ENCODE results near the gene PLEK2.

DNA sequence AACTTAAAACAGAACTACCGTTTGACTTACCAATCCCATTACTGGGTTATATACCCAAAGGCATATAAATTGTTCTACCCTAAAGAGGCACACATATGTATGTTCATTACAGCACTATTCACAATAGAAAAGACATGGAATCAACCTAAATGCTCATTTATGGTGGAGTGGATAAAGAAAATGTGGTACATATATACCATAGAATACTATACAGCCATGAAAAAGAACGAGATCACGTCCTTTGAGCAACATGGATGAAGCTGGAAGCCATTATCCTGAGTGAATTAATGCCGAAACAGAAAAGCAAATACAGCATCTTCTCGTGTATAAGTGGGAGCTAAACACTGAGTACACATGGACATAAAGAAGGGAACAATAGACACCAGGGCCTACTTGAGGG is 44.8 kb upstream of the PLEK2 start:
- TF ChIP-seq, protein P1, sequence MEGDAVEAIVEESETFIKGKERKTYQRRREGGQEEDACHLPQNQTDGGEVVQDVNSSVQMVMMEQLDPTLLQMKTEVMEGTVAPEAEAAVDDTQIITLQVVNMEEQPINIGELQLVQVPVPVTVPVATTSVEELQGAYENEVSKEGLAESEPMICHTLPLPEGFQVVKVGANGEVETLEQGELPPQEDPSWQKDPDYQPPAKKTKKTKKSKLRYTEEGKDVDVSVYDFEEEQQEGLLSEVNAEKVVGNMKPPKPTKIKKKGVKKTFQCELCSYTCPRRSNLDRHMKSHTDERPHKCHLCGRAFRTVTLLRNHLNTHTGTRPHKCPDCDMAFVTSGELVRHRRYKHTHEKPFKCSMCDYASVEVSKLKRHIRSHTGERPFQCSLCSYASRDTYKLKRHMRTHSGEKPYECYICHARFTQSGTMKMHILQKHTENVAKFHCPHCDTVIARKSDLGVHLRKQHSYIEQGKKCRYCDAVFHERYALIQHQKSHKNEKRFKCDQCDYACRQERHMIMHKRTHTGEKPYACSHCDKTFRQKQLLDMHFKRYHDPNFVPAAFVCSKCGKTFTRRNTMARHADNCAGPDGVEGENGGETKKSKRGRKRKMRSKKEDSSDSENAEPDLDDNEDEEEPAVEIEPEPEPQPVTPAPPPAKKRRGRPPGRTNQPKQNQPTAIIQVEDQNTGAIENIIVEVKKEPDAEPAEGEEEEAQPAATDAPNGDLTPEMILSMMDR (IDR thresholded peaks at IDR 0.05), result no peak
- TF ChIP-seq EP300 (IDR thresholded peaks at IDR 0.05) (no peak), POLR2A (IDR thresholded peaks at IDR 0.05) (no peak)

All from suprapubic skin (tissue), 3 donors.